GM12872 (cell line): ENCODE data around the gene MIOX.

ENCODE experiments used
- CTCF ChIP-seq: IDR thresholded peaks from 3 replicates; pipeline ENCODE4 v1.5.1; 2011; ENCODE audit warnings: low read depth, mild to moderate bottlenecking, low read length, moderate library complexity; ENCODE audit not compliant: insufficient read depth

Gene MIOX

GRCh38 chr22:50456466-50457234 is 30.0 kb upstream of the MIOX start:
- TF ChIP-seq CTCF, result peak; percentile 25; the same call in 2 of the 3 replicates

GRCh38 chr22:50459016-50459415 is 27.6 kb upstream of the MIOX start:
- TF ChIP-seq CTCF, result no peak

DNA sequence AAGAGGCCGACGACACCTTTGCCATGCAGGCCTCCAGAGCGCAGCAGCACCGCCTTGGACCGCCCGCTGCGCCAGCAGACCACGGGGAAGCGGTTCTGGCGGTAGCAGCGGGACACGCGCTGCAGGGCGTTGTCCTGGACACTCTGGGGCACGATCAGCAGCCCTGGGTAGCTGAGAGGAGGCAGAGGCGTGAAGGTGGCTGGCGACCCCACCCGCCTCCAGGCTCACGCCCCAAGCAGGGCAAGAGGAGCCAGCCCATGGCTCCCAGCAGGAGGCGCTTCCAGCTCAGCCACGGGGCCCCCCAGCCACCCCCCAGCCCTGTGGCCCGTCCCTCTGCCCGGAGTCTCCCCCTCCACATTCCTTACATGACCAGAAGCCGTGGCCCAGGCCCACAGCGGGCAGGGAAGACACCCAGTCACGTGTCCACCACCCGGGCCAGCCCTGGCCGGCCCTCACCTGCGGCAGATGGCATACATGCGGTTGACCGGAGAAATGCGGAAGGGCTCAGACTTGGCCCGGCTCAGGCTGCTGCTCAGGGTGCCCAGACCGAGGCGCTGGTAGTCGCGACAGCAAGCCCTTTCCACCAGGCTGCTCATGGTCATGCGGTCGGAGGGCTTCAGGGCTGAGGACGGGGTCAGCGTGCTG is 27.0 kb upstream of the MIOX start:
- no peak for TF ChIP-seq CTCF

GRCh38 chr22:50460938-50461337 is 25.7 kb upstream of the MIOX start:
- no peak for TF ChIP-seq CTCF

DNA sequence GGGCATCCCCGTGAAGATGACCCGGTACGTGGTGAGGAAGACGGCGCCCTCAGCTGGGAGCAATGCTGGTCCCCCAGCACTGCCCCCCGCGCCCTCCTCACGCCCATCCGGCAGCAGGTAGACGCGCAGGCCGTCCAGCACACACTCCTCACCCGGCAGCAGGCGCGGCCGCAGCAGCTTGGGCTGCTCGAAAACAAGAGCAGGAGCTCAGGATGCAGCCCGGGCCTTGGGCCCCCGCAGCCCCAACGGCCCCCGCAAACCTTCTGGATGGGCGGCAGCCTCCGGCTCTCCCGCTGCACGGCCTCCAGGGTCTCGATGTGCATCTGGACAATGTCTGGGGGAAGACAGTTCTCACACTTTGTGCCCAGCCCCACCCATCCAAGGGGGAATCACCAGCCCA is 25.1 kb upstream of the MIOX start:
- TF ChIP-seq CTCF, result no peak

GRCh38 chr22:50461979-50462540 is 24.6 kb upstream of the MIOX start:
- TF ChIP-seq CTCF, result no peak

- TF ChIP-seq CTCF, result no peak
Measured at GRCh38 chr22:50463188-50463900, 23.3 kb upstream of the MIOX start.
